ENCODE data around the gene CDH24. TPM values are rescaled to one million over a fixed set of nuclear protein-coding genes. Genes with fewer than 3 reads are reported as not detected.
A peak's percentile ranks its signal among the peaks of the same experiment; 100 is the strongest.

Gene CDH24
- polyA plus RNA-seq, 2 of the 4 experiments (the other 2 are of a cell fraction), result 4.8 to 5.1 TPM

GRCh38 chr14:23043145-23043544 lies 14.2 kb downstream of the CDH24 start:
- H3K4me1 ChIP-seq, result peaks cover 6% of the 10 kb centered on the region; the same call in 1 of the 3 replicates
- H3K9me3 ChIP-seq, result no peaks in the 10 kb centered on the region
- no peak overlapping the region for H3K4me2 ChIP-seq
- DNase-seq (ENCODE audit: low read depth in 1 of 2, low spot score in 1 of 2) (no peak), ATAC-seq (no peak), FAIRE-seq (no peak)
- H3K27ac ChIP-seq, result no peak overlapping the region
- POLR2A ChIA-PET, result interaction anchor here (1.0 kb wide), 1 partner anchor 36 kb away, joined by 3 read pairs; no protein-coding TSS in a partner anchor
- no peak overlapping the region for H3K4me3 ChIP-seq
- TF ChIP-seq MYC (IDR thresholded peaks at IDR 0.05; ENCODE audit: borderline replicate concordance, low read length), result no peak
- no peak for TF ChIP-seq HOXB13 (CRISPR knock-in tag; IDR thresholded peaks at IDR 0.05; ENCODE audit: low read depth)
- no peak for TF ChIP-seq MAZ (IDR thresholded peaks at IDR 0.05; ENCODE audit: borderline replicate concordance, low read depth, low read length)
- no peak for TF ChIP-seq RCOR1 (IDR thresholded peaks at IDR 0.05; ENCODE audit: low read depth, low read length)
- TF ChIP-seq, protein P1, sequence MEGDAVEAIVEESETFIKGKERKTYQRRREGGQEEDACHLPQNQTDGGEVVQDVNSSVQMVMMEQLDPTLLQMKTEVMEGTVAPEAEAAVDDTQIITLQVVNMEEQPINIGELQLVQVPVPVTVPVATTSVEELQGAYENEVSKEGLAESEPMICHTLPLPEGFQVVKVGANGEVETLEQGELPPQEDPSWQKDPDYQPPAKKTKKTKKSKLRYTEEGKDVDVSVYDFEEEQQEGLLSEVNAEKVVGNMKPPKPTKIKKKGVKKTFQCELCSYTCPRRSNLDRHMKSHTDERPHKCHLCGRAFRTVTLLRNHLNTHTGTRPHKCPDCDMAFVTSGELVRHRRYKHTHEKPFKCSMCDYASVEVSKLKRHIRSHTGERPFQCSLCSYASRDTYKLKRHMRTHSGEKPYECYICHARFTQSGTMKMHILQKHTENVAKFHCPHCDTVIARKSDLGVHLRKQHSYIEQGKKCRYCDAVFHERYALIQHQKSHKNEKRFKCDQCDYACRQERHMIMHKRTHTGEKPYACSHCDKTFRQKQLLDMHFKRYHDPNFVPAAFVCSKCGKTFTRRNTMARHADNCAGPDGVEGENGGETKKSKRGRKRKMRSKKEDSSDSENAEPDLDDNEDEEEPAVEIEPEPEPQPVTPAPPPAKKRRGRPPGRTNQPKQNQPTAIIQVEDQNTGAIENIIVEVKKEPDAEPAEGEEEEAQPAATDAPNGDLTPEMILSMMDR (IDR thresholded peaks at IDR 0.05), result no peak
- 75% methylated on average over 6 of the region's 6 CpGs for WGBS (ENCODE audit: missing lambda C conversion rate)
- CTCF ChIA-PET, result interaction anchor here (0.8 to 33.8 kb wide), 12 partner anchors 11 to 191 kb away, joined by 3 to 1206 read pairs (median 4); partner anchors contain the start of genes AJUBA and CDH24

DNA sequence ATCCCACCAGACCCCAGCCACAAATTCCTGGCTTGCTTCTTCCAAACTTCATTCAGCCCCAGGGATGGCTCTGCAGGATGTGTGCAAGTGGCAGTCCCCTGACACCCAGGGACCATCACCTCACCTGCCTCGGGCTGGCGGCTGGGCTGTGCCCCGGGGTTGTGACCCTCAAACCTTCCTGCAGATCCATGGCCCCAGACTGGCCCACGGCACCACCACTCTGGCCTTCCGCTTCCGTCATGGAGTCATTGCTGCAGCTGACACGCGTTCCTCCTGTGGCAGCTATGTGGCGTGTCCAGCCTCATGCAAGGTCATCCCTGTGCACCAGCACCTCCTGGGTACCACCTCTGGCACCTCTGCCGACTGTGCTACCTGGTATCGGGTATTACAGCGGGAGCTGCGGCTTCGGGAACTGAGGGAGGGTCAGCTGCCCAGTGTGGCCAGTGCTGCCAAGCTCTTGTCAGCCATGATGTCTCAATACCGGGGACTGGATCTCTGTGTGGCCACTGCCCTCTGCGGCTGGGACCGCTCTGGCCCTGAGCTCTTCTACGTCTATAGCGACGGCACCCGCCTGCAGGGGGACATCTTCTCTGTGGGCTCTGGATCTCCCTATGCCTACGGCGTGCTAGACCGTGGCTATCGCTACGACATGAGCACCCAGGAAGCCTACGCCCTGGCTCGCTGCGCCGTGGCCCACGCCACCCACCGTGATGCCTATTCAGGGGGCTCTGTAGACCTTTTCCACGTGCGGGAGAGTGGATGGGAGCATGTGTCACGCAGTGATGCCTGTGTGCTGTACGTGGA lies 15.0 kb downstream of the CDH24 start, which contains the start of gene PSMB11:
TSS of gene PSMB11 (plus strand) at position 51 of the 804 bp plus-strand sequence. CDS start at position 65, 14 bp downstream.
- CTCF ChIA-PET, result interaction anchor here (1.1 to 33.8 kb wide), 8 partner anchors 11 to 190 kb away, joined by 3 to 1206 read pairs (median 6); partner anchors contain the start of genes AJUBA and CDH24
- FAIRE-seq (no peak), DNase-seq (ENCODE audit: low read depth in 1 of 2, low spot score in 1 of 2) (no peak), ATAC-seq (peak in 1 of 2 experiments; percentile 16; a peak in 3 of 6 replicates)
- no peak for TF ChIP-seq MAZ (IDR thresholded peaks at IDR 0.05; ENCODE audit: borderline replicate concordance, low read depth, low read length)
- TF ChIP-seq SMC3 (IDR thresholded peaks at IDR 0.05), result no peak
- no peak for TF ChIP-seq CEBPB (IDR thresholded peaks at IDR 0.05)
- no peak for TF ChIP-seq NPAS2 (CRISPR knock-in tag; IDR thresholded peaks at IDR 0.05; ENCODE audit: borderline replicate concordance)
- TF ChIP-seq HOXA7 (CRISPR knock-in tag; IDR thresholded peaks at IDR 0.05), result no peak
- TF ChIP-seq RFX5 (IDR thresholded peaks at IDR 0.05), result no peak
- no peak for TF ChIP-seq HDAC2 (IDR thresholded peaks at IDR 0.05)
- TF ChIP-seq FOSL2 (IDR thresholded peaks at IDR 0.05), result no peak
- TF ChIP-seq FOSL2 (CRISPR knock-in tag; IDR thresholded peaks at IDR 0.05), result no peak
- TF ChIP-seq RAD21 (conservative IDR thresholded peaks at IDR 0.05 in 1 of 2, IDR thresholded peaks at IDR 0.05 in 1 of 2), result no peak
- TF ChIP-seq POLR2AphosphoS2 (conservative IDR thresholded peaks at IDR 0.05; ENCODE audit: low read length), result no peak
- TF ChIP-seq MYC (IDR thresholded peaks at IDR 0.05; ENCODE audit: borderline replicate concordance, low read length), result no peak
- TF ChIP-seq FOXS1 (CRISPR knock-in tag; IDR thresholded peaks at IDR 0.05), result no peak
- TF ChIP-seq REST (IDR thresholded peaks at IDR 0.05), result no peak
- TF ChIP-seq ZNF302 (CRISPR knock-in tag; IDR thresholded peaks at IDR 0.05), result no peak
- TF ChIP-seq HMGXB4 (CRISPR knock-in tag; IDR thresholded peaks at IDR 0.05; ENCODE audit: borderline replicate concordance), result no peak
- no peak for TF ChIP-seq E2F6 (IDR thresholded peaks at IDR 0.05; ENCODE audit: borderline replicate concordance, low read depth)
- no peak for TF ChIP-seq KDM5A (IDR thresholded peaks at IDR 0.05)
- TF ChIP-seq ZC3H11A (IDR thresholded peaks at IDR 0.05), result no peak
- no peak for TF ChIP-seq RARB (CRISPR knock-in tag; IDR thresholded peaks at IDR 0.05)
- WGBS (ENCODE audit: missing lambda C conversion rate), result 93% methylated on average over 32 of the region's 36 CpGs
- Histone ChIP-seq H3K4me1 (peaks cover 6% of the 10 kb centered on the region; the same call in 1 of the 3 replicates), H3K27ac (no peak within 1 kb of the TSS), H3K4me3 (no peak within 1 kb of the TSS), H3K9me3 (no peaks in the 10 kb centered on the region), H3K4me2 (no peak within 1 kb of the TSS)
- POLR2A ChIA-PET, result interaction anchor here (1.0 kb wide), 1 partner anchor 36 kb away, joined by 3 read pairs; no protein-coding TSS in a partner anchor

Data from A549 (cell line).